ENCODE measurements around the gene KLHDC4. TPM values are rescaled to one million over a fixed set of nuclear protein-coding genes. Genes with fewer than 3 reads are reported as not detected.

The KLHDC4 gene
- total RNA-seq, 1 experiment from 2014 or later, result 50.7 TPM

DNA sequence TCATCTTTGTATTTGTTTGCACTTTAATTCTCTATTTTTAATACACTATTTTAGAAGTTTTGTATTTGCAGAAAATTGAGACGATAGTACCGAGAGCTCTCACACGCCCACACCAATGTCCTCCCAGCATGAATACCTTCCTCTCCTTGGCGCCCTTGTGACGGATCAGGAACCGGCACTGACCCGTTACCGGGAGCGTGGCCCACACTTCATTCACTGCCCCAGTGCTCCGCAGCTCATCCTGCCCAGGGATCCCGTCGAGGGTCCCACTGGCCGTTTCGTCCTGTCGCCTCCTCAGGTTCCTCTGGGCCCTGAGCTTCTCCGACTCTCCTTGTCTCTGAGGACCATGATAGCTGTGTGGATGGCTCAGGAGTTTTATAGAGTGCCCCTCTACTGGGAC is 50.6 kb downstream of the KLHDC4 start:
- ChIA-PET POLR2A (no interaction called here), CTCF (no interaction called here)
- no peak overlapping the region for H3K4me3 ChIP-seq (ENCODE audit: low read depth in 2 of 2, low read length in 2 of 2)
- H3K4me1 ChIP-seq (ENCODE audit: control insufficient read depth, insufficient read depth, low read length), result no peaks in the 10 kb centered on the region
- no peaks in the 10 kb centered on the region for H3K36me3 ChIP-seq (ENCODE audit: control insufficient read depth, insufficient read depth, low read length)
- in situ Hi-C loops (cut with HindIII; ENCODE audit: low pct_unique_long_range_greater_than_20kb, low sequenced_read_pairs) (no loop called here), intact Hi-C loops (cut with micrococcal nuclease; ENCODE audit: unreplicated experiment) (no loop called here)
- no peak for DNase-seq (ENCODE audit: low read depth, low spot score)
- H3K27ac ChIP-seq (ENCODE audit: low read length), result no peak overlapping the region
- TF ChIP-seq REST (IDR thresholded peaks at IDR 0.05; ENCODE audit: insufficient read depth in 1 of 2, low read depth in 2 of 2, low read length in 1 of 2) (no peak), CTCF (IDR thresholded peaks at IDR 0.05) (no peak), TCF7L2 (IDR thresholded peaks at IDR 0.05; ENCODE audit: low read depth, low read length) (no peak), SIN3A (IDR thresholded peaks at IDR 0.05; ENCODE audit: borderline replicate concordance, insufficient read depth, low read depth, low read length) (no peak)
- H3K27me3 ChIP-seq (ENCODE audit: control insufficient read depth, insufficient read depth, low read length), result no peaks in the 10 kb centered on the region
- no TSS peak for BruUV-seq (replicated peaks)
- no peaks in the 10 kb centered on the region for H3K9me3 ChIP-seq (ENCODE audit: control insufficient read depth, insufficient read depth, low read depth, low read length)
- ATAC-seq, result no peak

GRCh38 chr16:87713451-87714229 is 52.1 kb downstream of the KLHDC4 start:
- intact Hi-C loops (cut with micrococcal nuclease; ENCODE audit: unreplicated experiment), result no loop called here
- Histone ChIP-seq H3K9me3 (ENCODE audit: control insufficient read depth, insufficient read depth, low read depth, low read length) (no peaks in the 10 kb centered on the region), H3K27me3 (ENCODE audit: control insufficient read depth, insufficient read depth, low read length) (no peaks in the 10 kb centered on the region), H3K4me3 (ENCODE audit: low read depth in 2 of 2, low read length in 2 of 2) (no peak overlapping the region), H3K27ac (ENCODE audit: low read length) (no peak overlapping the region), H3K4me1 (ENCODE audit: control insufficient read depth, insufficient read depth, low read length) (no peaks in the 10 kb centered on the region), H3K36me3 (ENCODE audit: control insufficient read depth, insufficient read depth, low read length) (no peaks in the 10 kb centered on the region)
- ChIA-PET CTCF (no interaction called here), POLR2A (no interaction called here)
- in situ Hi-C loops (cut with HindIII; ENCODE audit: low pct_unique_long_range_greater_than_20kb, low sequenced_read_pairs), result no loop called here
- BruUV-seq (replicated peaks), result no TSS peak
- TF ChIP-seq SIN3A (IDR thresholded peaks at IDR 0.05; ENCODE audit: borderline replicate concordance, insufficient read depth, low read depth, low read length) (no peak), POLR2AphosphoS5 (IDR thresholded peaks at IDR 0.05; ENCODE audit: low read depth, low read length) (no peak), REST (IDR thresholded peaks at IDR 0.05; ENCODE audit: insufficient read depth in 1 of 2, low read depth in 2 of 2, low read length in 1 of 2) (no peak), TCF7L2 (IDR thresholded peaks at IDR 0.05; ENCODE audit: low read depth, low read length) (no peak), CTCF (IDR thresholded peaks at IDR 0.05) (no peak)
- no peak for ATAC-seq
- no peak for DNase-seq (ENCODE audit: low read depth, low spot score)
